Kidney epithelial cell (primary cell): ENCODE data around the gene FOSL2. TPM values are rescaled to one million over a fixed set of nuclear protein-coding genes. Genes with fewer than 3 reads are reported as not detected.
"Not testable (repeated sequence)": the region's sequence is repeated elsewhere in the genome, so short reads cannot be mapped to it uniquely, and the experiment has no call there.

Experiments used
- DNase-seq: peaks from one replicate; pipeline ENCODE4 v3.0.0-alpha.2; 2010; ENCODE audit warnings: low read depth
- H3K27me3 ChIP-seq: 2 replicates; pipeline ENCODE4 v1.6.0; 2011; ENCODE audit warnings: low read length; ENCODE audit not compliant: control insufficient read depth, insufficient read depth
- H3K36me3 ChIP-seq: 2 replicates; pipeline ENCODE4 v1.5.1; 2011; ENCODE audit warnings: low read length; ENCODE audit not compliant: control insufficient read depth, insufficient read depth
- H3K4me3 ChIP-seq: 2 replicates; pipeline ENCODE4 v1.5.1; 2011; ENCODE audit warnings: low read depth, mild to moderate bottlenecking, control low read depth, low read length
- CTCF ChIP-seq: IDR thresholded peaks from 2 replicates; pipeline ENCODE4 v1.5.1; 2011; ENCODE audit warnings: mild to moderate bottlenecking, moderate library complexity, low read length, control low read depth, inconsistent platforms; ENCODE audit not compliant: insufficient read depth, poor library complexity, severe bottlenecking
- total RNA-seq: library from RNA; depleted of rRNA; stranded (reverse); fragments of >200 nt; gene quantifications from 2 replicates; pipeline ENCODE4 v1.2.3, GENCODE V29; 2015

The FOSL2 gene
- total RNA-seq, 1 donor from 2014 or later, result 85.5 TPM

- H3K27me3 ChIP-seq, result no peaks in the 10 kb centered on the region
- H3K36me3 ChIP-seq, result no peaks in the 10 kb centered on the region
- H3K4me3 ChIP-seq, result no peak overlapping the region
- TF ChIP-seq CTCF, result no peak
- DNase-seq, result no peak
Measured at GRCh38 chr2:28367667-28368356, 24.8 kb upstream of the FOSL2 start.

- no peak for DNase-seq
- Histone ChIP-seq H3K36me3 (no peaks in the 10 kb centered on the region), H3K4me3 (no peak overlapping the region), H3K27me3 (no peaks in the 10 kb centered on the region)
- TF ChIP-seq CTCF, result no peak
Measured at GRCh38 chr2:28368357-28368798, 24.3 kb upstream of the FOSL2 start.

GRCh38 chr2:28369358-28369757, 23.3 kb upstream of the FOSL2 start:
- no peak overlapping the region for H3K4me3 ChIP-seq
- no peak for TF ChIP-seq CTCF
- DNase-seq, result no peak
- no peaks in the 10 kb centered on the region for H3K36me3 ChIP-seq
- H3K27me3 ChIP-seq, result no peaks in the 10 kb centered on the region

GRCh38 chr2:28370354-28370753, 22.3 kb upstream of the FOSL2 start:
- no peak for DNase-seq
- Histone ChIP-seq H3K4me3 (no peak overlapping the region), H3K36me3 (no peaks in the 10 kb centered on the region), H3K27me3 (no peaks in the 10 kb centered on the region)
- TF ChIP-seq CTCF, result no peak

- DNase-seq, H3K36me3 ChIP-seq, H3K27me3 ChIP-seq, H3K4me3 ChIP-seq: not testable (repeated sequence)
Measured at GRCh38 chr2:28371728-28372127, 20.9 kb upstream of the FOSL2 start.

- Histone ChIP-seq H3K27me3 (no peaks in the 10 kb centered on the region), H3K4me3 (no peak overlapping the region), H3K36me3 (no peaks in the 10 kb centered on the region)
- DNase-seq, result no peak
- no peak for TF ChIP-seq CTCF
Measured at GRCh38 chr2:28373854-28374253, 18.8 kb upstream of the FOSL2 start.
